GM10248 (cell line): Measurements from ENCODE around the gene ESPN.

ENCODE experiments used
- CTCF ChIA-PET: fragments of 300-600 bp; sonication (Branson Sonifier 250); formaldehyde crosslinking; extraction: SDS; loops from one replicate; lab custom pipeline; 2021; ENCODE audit warnings: antibody characterized with exemption; lab: Yijun Ruan, JAX
- POLR2A ChIA-PET: fragments of 350-650 bp; sonication (Branson Sonifier 250); formaldehyde crosslinking; extraction: SDS; loops from one replicate; lab custom pipeline; 2020; ENCODE audit warnings: antibody characterized with exemption; lab: Yijun Ruan, JAX
- DNase-seq: peaks from one replicate; pipeline ENCODE4 v3.0.0; 2012; ENCODE audit errors: extremely low spot score
- CTCF ChIP-seq: IDR thresholded peaks from 2 replicates; pipeline ENCODE4 v1.5.1; 2012; ENCODE audit warnings: mild to moderate bottlenecking, low read depth; ENCODE audit errors: extremely low read depth, missing control alignments, control extremely low read depth

The ESPN gene

GRCh38 chr1:6385488-6386191, 38.9 kb upstream of the ESPN start:
- no peak for DNase-seq
- POLR2A ChIA-PET = no interaction called here
- TF ChIP-seq CTCF = no peak
- CTCF ChIA-PET = interaction anchor here (1.1 to 3.4 kb wide), 7 partner anchors 8 to 141 kb away, joined by 3 to 14 read pairs (median 8); partner anchors contain the start of gene ACOT7

- no peak for TF ChIP-seq CTCF
- ChIA-PET POLR2A (no interaction called here), CTCF (interaction anchor here (1.1 kb wide), 1 partner anchor 142 kb away, joined by 3 read pairs; no protein-coding TSS in a partner anchor)
- DNase-seq = no peak
Measured at GRCh38 chr1:6386371-6386949, 38.1 kb upstream of the ESPN start.

DNA sequence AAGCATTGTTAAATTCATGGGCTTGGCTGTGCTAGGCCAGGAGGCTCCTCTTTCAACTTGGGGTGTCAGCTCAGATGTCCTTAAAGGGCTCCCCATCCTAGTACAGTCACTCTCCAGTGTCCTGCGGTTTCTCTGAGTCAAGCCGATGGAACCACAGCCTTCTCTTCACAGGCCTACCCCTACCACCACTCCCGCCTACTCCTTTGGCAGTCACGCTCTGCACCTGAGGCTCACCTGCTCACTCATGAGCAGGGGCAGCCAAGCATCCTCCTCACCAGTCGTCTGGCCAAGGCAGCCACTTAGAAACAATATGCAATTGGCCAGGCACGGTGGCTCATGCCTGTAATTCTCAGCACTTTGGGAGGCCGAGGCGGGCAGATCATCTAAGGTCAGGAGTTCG, 34.6 kb upstream of the ESPN start:
- TF ChIP-seq CTCF = no peak
- DNase-seq = no peak
- ChIA-PET CTCF (interaction anchor here (2.2 to 6.2 kb wide), 2 partner anchors 15 to 28 kb away, joined by 5 to 47 read pairs; no protein-coding TSS in a partner anchor), POLR2A (no interaction called here)

DNA sequence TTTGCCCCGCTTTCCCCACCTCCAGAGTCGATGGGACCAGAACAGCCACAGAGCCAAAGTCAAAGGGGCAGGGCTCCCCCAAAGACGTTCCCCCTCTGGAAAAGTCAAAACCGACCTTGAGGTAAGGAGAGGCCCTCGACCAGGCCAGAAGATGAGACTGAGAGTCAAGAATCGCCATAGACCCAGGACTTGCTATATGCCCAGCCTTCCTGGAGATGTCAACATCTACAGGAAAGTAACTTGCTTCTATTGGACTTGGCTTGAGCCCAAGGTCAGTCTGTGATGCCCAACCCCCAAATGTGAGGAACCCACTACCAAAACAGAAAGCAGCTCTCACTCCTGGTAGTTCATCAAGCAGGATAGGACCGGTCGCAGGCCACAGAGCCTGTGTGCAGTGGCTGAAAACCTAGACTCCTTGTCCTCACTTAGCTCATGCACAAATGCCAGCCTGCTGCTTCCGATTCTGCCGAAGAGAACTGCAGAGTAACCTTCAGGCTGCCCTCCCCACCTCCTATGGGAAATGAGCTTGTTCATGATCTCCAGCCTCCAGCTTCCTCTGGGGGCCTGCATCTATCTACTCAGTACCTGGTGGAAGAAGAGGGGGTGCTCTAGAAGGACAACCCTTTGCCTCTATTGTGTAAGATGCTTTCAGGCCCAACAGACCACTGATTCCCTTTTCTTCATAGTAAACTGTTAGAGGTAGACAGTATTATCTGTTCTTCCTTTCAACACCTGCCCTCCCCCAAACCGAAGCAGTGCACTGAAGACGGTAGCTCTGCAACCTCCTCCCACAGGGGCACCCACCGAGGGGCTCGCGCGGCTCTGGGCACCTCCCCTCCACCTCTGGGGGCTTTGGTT, 32.4 kb upstream of the ESPN start:
- no peak for DNase-seq
- CTCF ChIA-PET = interaction anchor here (0.8 to 6.2 kb wide), 11 partner anchors 8 to 146 kb away, joined by 3 to 47 read pairs (median 4); no protein-coding TSS in a partner anchor
- POLR2A ChIA-PET = interaction anchor here (0.6 kb wide), 1 partner anchor 15 kb away, joined by 3 read pairs; no protein-coding TSS in a partner anchor
- no peak for TF ChIP-seq CTCF

DNA sequence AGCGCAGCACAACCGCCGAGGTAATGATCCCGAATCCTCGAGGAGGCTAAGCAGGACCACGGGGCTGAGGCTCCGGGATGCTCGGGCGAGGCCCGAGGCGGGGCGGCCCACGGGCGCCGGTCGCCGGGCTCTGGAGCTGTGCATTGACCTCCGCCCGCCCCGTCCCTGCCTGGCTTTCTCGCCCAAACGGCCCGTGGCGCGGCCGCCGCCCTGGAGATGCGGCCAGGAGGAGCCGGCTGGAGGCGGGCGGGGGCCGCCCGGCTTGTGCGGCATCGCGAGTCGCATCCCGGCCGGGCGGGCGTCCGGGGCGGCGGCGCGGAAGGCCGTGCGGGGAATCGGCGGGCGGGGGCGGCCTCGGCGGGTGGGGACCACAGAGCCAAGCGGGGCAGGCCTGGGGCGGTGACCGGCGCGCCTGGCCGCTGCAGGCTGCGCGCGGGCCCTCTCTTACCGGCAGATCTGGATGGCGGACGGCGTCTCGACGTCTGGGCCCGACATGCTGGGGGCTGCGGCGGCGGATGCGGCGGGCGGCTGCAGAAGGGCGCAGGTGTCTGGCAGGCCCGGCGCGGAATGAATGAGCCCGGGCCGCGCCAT, 31.7 kb upstream of the ESPN start:
- ChIA-PET POLR2A (interaction anchor here (0.8 to 1.1 kb wide), 2 partner anchors 10 to 165 kb away, joined by 3 to 6 read pairs; no protein-coding TSS in a partner anchor), CTCF (interaction anchor here (0.8 to 6.2 kb wide), 13 partner anchors 8 to 146 kb away, joined by 3 to 47 read pairs (median 3); no protein-coding TSS in a partner anchor)
- no peak for TF ChIP-seq CTCF
- peak; percentile 35 for DNase-seq
